Skeletal muscle tissue (tissue), 4 donors: Measurements from ENCODE around the gene NPY1R. TPM values are rescaled to one million over a fixed set of nuclear protein-coding genes. Genes with fewer than 3 reads are reported as not detected.

Source experiments
- H3K27ac ChIP-seq: one replicate; pipeline ENCODE4 v1.7.0; 2013; ENCODE audit warnings: mild to moderate bottlenecking, low read depth, low read length, inconsistent platforms
- H3K27me3 ChIP-seq, 3 donors: one replicate each; pipeline ENCODE4 v1.7.0; 2013; ENCODE audit warnings: low read length in 3 of 3; ENCODE audit not compliant: control insufficient read depth in 3 of 3, insufficient read depth in 3 of 3
- H3K36me3 ChIP-seq, 3 donors: one replicate each; pipeline ENCODE4 v1.7.0; 2013; ENCODE audit warnings: low read length in 3 of 3; ENCODE audit not compliant: control insufficient read depth in 3 of 3, insufficient read depth in 3 of 3
- H3K4me1 ChIP-seq, 3 donors: one replicate each; pipeline ENCODE4 v1.7.0; 2013; ENCODE audit warnings: low read length in 3 of 3, mild to moderate bottlenecking in 3 of 3; ENCODE audit not compliant: control insufficient read depth in 3 of 3, insufficient read depth in 3 of 3
- H3K4me3 ChIP-seq, 3 donors: one replicate each; pipeline ENCODE4 v1.7.0; 2013; ENCODE audit warnings: low read length in 3 of 3
- H3K9ac ChIP-seq, 3 donors: one replicate each; pipeline ENCODE4 v1.7.0; 2013; ENCODE audit warnings: low read length in 3 of 3, mild to moderate bottlenecking in 3 of 3, moderate library complexity in 2 of 3, low read depth in 1 of 3
- H3K9me3 ChIP-seq, 3 donors: one replicate each; pipeline ENCODE4 v1.7.0; 2013; ENCODE audit warnings: low read length in 3 of 3; ENCODE audit not compliant: control insufficient read depth in 3 of 3
- total RNA-seq: library from RNA; depleted of rRNA; stranded (reverse); fragments of >200 nt; gene quantifications from one replicate; pipeline ENCODE4 v1.2.3, GENCODE V29; 2014
- donor health status: Osteomylitis.

Gene NPY1R
- total RNA-seq, 1 donor from 2014 or later = 9.9 TPM

DNA sequence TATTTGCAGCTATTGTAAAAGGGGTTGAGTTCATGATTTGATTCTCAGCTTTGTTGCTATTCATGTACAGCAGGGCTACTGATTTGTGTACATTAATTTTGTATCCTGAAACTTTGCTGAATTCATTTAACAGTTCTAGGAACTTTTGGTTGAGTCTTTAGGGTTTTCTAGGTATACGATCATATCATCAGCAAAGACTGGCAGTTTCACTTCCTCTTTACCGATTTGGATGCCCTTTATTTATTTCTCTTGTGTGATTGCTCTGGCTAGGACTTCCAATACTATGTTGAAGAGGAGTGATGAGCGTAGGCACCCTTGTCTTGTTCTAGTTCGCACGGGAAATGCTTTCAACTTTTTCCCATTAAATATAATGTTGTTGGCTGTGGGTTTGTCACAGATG is 48.1 kb downstream of the NPY1R start:
- Histone ChIP-seq H3K36me3 (no peaks in the 10 kb centered on the region), H3K27me3 (no peaks in the 10 kb centered on the region), H3K27ac (no peak overlapping the region), H3K9me3 (no peaks in the 10 kb centered on the region), H3K4me3 (no peak overlapping the region), H3K4me1 (no peaks in the 10 kb centered on the region), H3K9ac (no peak overlapping the region)

- Histone ChIP-seq H3K27ac (no peak overlapping the region), H3K9ac (no peak overlapping the region), H3K27me3 (no peaks in the 10 kb centered on the region), H3K4me3 (no peak overlapping the region), H3K9me3 (no peaks in the 10 kb centered on the region), H3K4me1 (no peaks in the 10 kb centered on the region), H3K36me3 (no peaks in the 10 kb centered on the region)
Measured at GRCh38 chr4:163280703-163281519, 51.5 kb downstream of the NPY1R start.

DNA sequence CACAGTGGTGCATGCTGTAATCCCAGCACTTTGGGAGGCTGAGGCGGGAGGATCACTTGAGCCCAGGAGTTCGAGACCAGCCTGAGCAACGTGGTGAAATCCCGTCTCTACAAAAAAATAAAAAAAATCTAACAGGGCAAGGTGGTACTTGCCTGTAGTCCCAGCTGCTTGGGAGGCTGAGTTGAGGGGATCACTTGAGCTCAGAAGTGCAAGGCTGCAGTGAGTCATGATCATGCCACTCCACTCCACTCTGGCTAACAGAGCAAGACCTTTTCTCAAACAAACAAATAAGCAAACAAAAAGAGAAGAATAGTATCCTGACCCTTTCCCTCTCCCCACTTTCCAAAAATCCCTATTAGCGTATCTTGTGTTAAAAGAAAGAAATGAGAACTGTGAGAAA is 52.7 kb downstream of the NPY1R start:
- no peaks in the 10 kb centered on the region for H3K36me3 ChIP-seq
- no peak overlapping the region for H3K9ac ChIP-seq
- no peaks in the 10 kb centered on the region for H3K9me3 ChIP-seq
- no peak overlapping the region for H3K4me3 ChIP-seq
- H3K4me1 ChIP-seq = no peaks in the 10 kb centered on the region
- H3K27ac ChIP-seq = no peak overlapping the region
- H3K27me3 ChIP-seq = no peaks in the 10 kb centered on the region

DNA sequence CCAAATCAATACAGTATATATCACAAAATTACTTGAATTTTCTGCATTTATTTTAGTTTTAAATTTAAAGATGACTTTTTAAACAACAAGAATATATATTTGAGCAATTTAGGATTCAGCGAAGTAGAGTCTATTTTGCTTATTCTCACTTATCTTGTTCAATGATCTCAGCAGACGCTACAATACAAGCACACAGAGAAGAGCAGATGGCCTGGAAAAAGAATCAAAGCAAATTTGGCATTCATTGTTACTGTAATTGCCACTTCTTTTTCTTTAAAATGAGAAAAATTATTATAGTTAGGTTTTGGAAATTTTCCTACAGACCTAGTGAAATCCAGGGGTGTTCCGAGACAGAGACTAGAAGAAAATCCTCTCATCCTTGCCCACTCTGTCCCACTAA is 57.5 kb downstream of the NPY1R start:
- Histone ChIP-seq H3K36me3 (no peaks in the 10 kb centered on the region), H3K4me3 (no peak overlapping the region), H3K9ac (no peak overlapping the region), H3K9me3 (no peaks in the 10 kb centered on the region), H3K27ac (no peak overlapping the region), H3K27me3 (no peaks in the 10 kb centered on the region), H3K4me1 (no peaks in the 10 kb centered on the region)

Other genes starting within 250 kb of the NPY1R start
- gene NAF1, start 165.7 kb downstream of the NPY1R start, total RNA-seq = 14.1 TPM
- gene NPY5R, start 11.3 kb upstream of the NPY1R start, total RNA-seq = not detected
- gene TKTL2, start 141.2 kb upstream of the NPY1R start, total RNA-seq = under 0.01 TPM
- gene TMA16, start 162.1 kb upstream of the NPY1R start, total RNA-seq = 20.9 TPM